K562 (cell line): Measurements from ENCODE around the gene PPP1R15A. TPM values are rescaled to one million over a fixed set of nuclear protein-coding genes. Genes with fewer than 3 reads are reported as not detected.
"Not testable (repeated sequence)": the region's sequence is repeated elsewhere in the genome, so short reads cannot be mapped to it uniquely, and the experiment has no call there.

Experiments used
- ATAC-seq: fragments of 200-7000 bp; cut with Tn5 transposase; 3 replicates; pipeline ENCODE4 v1.9.1; 2020; ENCODE audit warnings: moderate library complexity
- BruUV-seq: library from RNA; stranded (reverse); fragments of 400-500 nt; replicated peaks from 2 replicates; lab custom pipeline; 2021; lab: Mats Ljungman, UMichigan
- CTCF ChIA-PET: fragments of 300-600 bp; formaldehyde crosslinking; extraction: SDS; loops from one replicate; lab custom pipeline; 2021; ENCODE audit warnings: low intra/inter-chr PET ratio; lab: Yijun Ruan, JAX
- POLR2A ChIA-PET: fragments of 300-600, 350-650 bp; sonication (Branson Sonifier 250); formaldehyde crosslinking; extraction: SDS; loops from one replicate; lab custom pipeline; 2021; ENCODE audit warnings: antibody characterized with exemption, inconsistent platforms; lab: Yijun Ruan, JAX
- DNase-seq, 4 experiments: peaks; one replicate each; pipeline versions ENCODE4 v3.0.0 to v3.0.0-alpha.2; 2011 to 2018; ENCODE audit warnings: low spot score in 3 of 4, mixed read lengths in 3 of 4; ENCODE audit errors: extremely low read depth in 1 of 4
- FAIRE-seq: peaks from 2 replicates; lab custom pipeline; 2011; peaks lifted over from hg19 to GRCh38; lab: Jason Lieb, UNC
- H2AFZ ChIP-seq: 2 replicates; pipeline ENCODE4 v1.6.0; 2011; ENCODE audit warnings: low read depth, low read length, control low read depth, inconsistent platforms
- H3K27ac ChIP-seq: fragments of 200-600 bp; 3 replicates; pipeline ENCODE4 v1.8.0; 2011; ENCODE audit warnings: low read depth, mild to moderate bottlenecking, control low read depth, inconsistent platforms, low read length, moderate library complexity, mixed read lengths; ENCODE audit errors: extremely low read depth
- H3K27me3 ChIP-seq, 2 experiments: fragments of 300-600 bp in 1 of 2; 2 replicates in 1 of 2; 3 replicates in 1 of 2; pipeline versions ENCODE4 v1.6.0 to v1.8.0; 2011; ENCODE audit warnings: inconsistent platforms in 2 of 2, low read length in 2 of 2, mild to moderate bottlenecking in 1 of 2, mixed read lengths in 1 of 2, moderate library complexity in 1 of 2; ENCODE audit not compliant: control insufficient read depth in 2 of 2, insufficient read depth in 2 of 2
- H3K36me3 ChIP-seq: fragments of 300-600 bp; 3 replicates; pipeline ENCODE4 v1.8.0; 2011; ENCODE audit warnings: mild to moderate bottlenecking, low read length, inconsistent platforms; ENCODE audit not compliant: control insufficient read depth, insufficient read depth
- H3K4me1 ChIP-seq, 2 experiments: fragments of 200-600 bp in 1 of 2; replicated peaks in 1 of 2; 2 replicates in 1 of 2; 3 replicates in 1 of 2; pipeline versions ENCODE4 v1.5.1 to v1.8.0; 2011; ENCODE audit warnings: inconsistent platforms in 2 of 2, low read length in 2 of 2, mild to moderate bottlenecking in 1 of 2, mixed read lengths in 1 of 2, moderate library complexity in 1 of 2; ENCODE audit not compliant: control insufficient read depth in 2 of 2, insufficient read depth in 2 of 2
- H3K4me2 ChIP-seq: 2 replicates; pipeline ENCODE4 v1.6.1; 2011; ENCODE audit warnings: low read length, control low read depth, inconsistent platforms, mixed read lengths; ENCODE audit not compliant: insufficient read depth
- H3K4me3 ChIP-seq: fragments of 200-600 bp; sonication (generic), shearing (Covaris generic); 2 replicates; pipeline ENCODE4 v1.5.1; 2016; ENCODE audit warnings: control low read depth, inconsistent platforms
- H3K79me2 ChIP-seq: fragments of 200-600 bp; 3 replicates; pipeline ENCODE4 v1.8.0; 2011; ENCODE audit warnings: low read length, inconsistent platforms; ENCODE audit not compliant: control insufficient read depth, insufficient read depth
- H3K9ac ChIP-seq, 2 experiments: 2 replicates each; pipeline versions ENCODE4 v1.6.0 to v1.6.1; 2011; ENCODE audit warnings: low read depth in 2 of 2, low read length in 2 of 2, control low read depth in 1 of 2, inconsistent platforms in 1 of 2, mild to moderate bottlenecking in 1 of 2, mixed read lengths in 1 of 2; ENCODE audit not compliant: insufficient read depth in 1 of 2
- H3K9me1 ChIP-seq: one replicate; pipeline ENCODE4 v1.6.0; 2011; ENCODE audit warnings: inconsistent platforms, mild to moderate bottlenecking, low read length, moderate library complexity; ENCODE audit not compliant: control insufficient read depth, insufficient read depth
- H3K9me3 ChIP-seq: replicated peaks from 2 replicates; pipeline ENCODE4 v1.5.1; 2011; ENCODE audit warnings: low read depth, low read length, inconsistent platforms; ENCODE audit not compliant: control insufficient read depth, insufficient read depth
- H4K20me1 ChIP-seq: replicated peaks from 2 replicates; pipeline ENCODE4 v1.6.1; 2011; ENCODE audit warnings: low read length, inconsistent platforms, mixed read lengths; ENCODE audit not compliant: control insufficient read depth, insufficient read depth
- CBX3 ChIP-seq, 2 experiments: IDR thresholded peaks; 1 replicate in 1 of 2; 2 replicates in 1 of 2; pipeline ENCODE4 v1.6.1; 2012; ENCODE audit warnings: inconsistent platforms in 2 of 2, low read length in 2 of 2, borderline replicate concordance in 1 of 2, control low read depth in 1 of 2
- DPF2 ChIP-seq: fragments of 450-650 bp; IDR thresholded peaks from 2 replicates; pipeline ENCODE4 v1.6.1; 2016
- NCOA4 ChIP-seq: fragments of 450-650 bp; IDR thresholded peaks from 2 replicates; pipeline ENCODE4 v1.6.1; 2018; ENCODE audit warnings: mild to moderate bottlenecking; ENCODE audit not compliant: partially characterized antibody
- POLR2G ChIP-seq: fragments of 200-400 bp; formaldehyde crosslinking; IDR thresholded peaks from 2 replicates; pipeline ENCODE4 v1.6.1; 2017; ENCODE audit warnings: low read depth, mild to moderate bottlenecking, antibody characterized with exemption, low read length, moderate library complexity
- POLR3A ChIP-seq: IDR thresholded peaks from 2 replicates; pipeline ENCODE4 v1.6.1; 2011; ENCODE audit warnings: borderline replicate concordance, mild to moderate bottlenecking, moderate library complexity; ENCODE audit not compliant: insufficient read length, insufficient read depth; ENCODE audit errors: extremely low read depth
- RAD51 ChIP-seq: fragments of 450-650 bp; IDR thresholded peaks from 2 replicates; pipeline ENCODE4 v1.7.1; 2016; ENCODE audit warnings: low read depth, mild to moderate bottlenecking, borderline replicate concordance
- RBM22 ChIP-seq: fragments of 200-400 bp; formaldehyde crosslinking; IDR thresholded peaks from 2 replicates; pipeline ENCODE4 v1.6.1; 2018; ENCODE audit warnings: low read length, low read depth; ENCODE audit not compliant: poor library complexity, severe bottlenecking
- SNIP1 ChIP-seq: fragments of 450-650 bp; IDR thresholded peaks from 2 replicates; pipeline ENCODE4 v1.7.1; 2017; ENCODE audit warnings: low read depth, mild to moderate bottlenecking
- TAF15 ChIP-seq: fragments of 200-400 bp; formaldehyde crosslinking; IDR thresholded peaks from 2 replicates; pipeline ENCODE4 v1.6.1; 2017; ENCODE audit warnings: mild to moderate bottlenecking, low read depth, low read length, moderate library complexity
- ZNF24 ChIP-seq: fragments of 450-650 bp; IDR thresholded peaks from 2 replicates; pipeline ENCODE4 v1.6.1; 2016
- WGBS: fragments of 100-300 bp; shearing (Covaris generic); methylation state at CpG from one replicate; pipeline ENCODE4 v1.1.6; 2016; ENCODE audit warnings: low coverage, mixed read lengths; ENCODE audit not compliant: insufficient coverage; ENCODE audit errors: missing lambda C conversion rate; 5-methylcytosine and 5-hydroxymethylcytosine counted together
- in situ Hi-C: fragments of 300-500 bp; cut with MboI; formaldehyde crosslinking; loops from 4 replicates; pipeline ENCODE4 v1.15.0; 2018; ENCODE audit warnings: inconsistent platforms, mixed read lengths
- intact Hi-C: fragments of 100-400 bp; cut with micrococcal nuclease; formaldehyde crosslinking; loops from 2 replicates; pipeline ENCODE4 v1.14.2; 2022
- polyA plus RNA-seq, 8 experiments: library from polyadenylated mRNA; depleted of rRNA in 4 of 8; stranded (reverse) in 5 of 8; unstranded in 3 of 8; fragments of >200 nt; fragmentation: Nextera tagmentation in 2 of 8; fragmentation: Illumina TruSeq in 1 of 8; extraction: Ambion mirVana in 2 of 8; extraction: Trizol in 1 of 8; gene quantifications; 2 replicates each; pipeline versions ENCODE4 v1.2.1 to v1.2.3, GENCODE V29; 2011 to 2014; ENCODE audit warnings: inconsistent platforms in 1 of 8, missing spikeins in 1 of 8
- total RNA-seq, 7 experiments: library from RNA; depleted of rRNA in 6 of 7; stranded (reverse); fragments of >200 nt in 6 of 7; fragmentation: Illumina TruSeq in 2 of 7; extraction: Trizol in 2 of 7; gene quantifications; 2 replicates each; pipeline versions ENCODE4 v1.2.1 to v1.2.3, GENCODE V29; 2011 to 2021; ENCODE audit warnings: low replicate concordance in 1 of 7
- TF ChIP-seq, protein P1 (sequence below), 3 experiments: fragments of 200-800 bp in 1 of 3; sonication (Bioruptor generic) in 1 of 3; sonication (generic) in 1 of 3; formaldehyde crosslinking in 1 of 3; IDR thresholded peaks; 2 replicates each; pipeline versions ENCODE4 v1.6.1 to v1.8.0; 2016 to 2022; ENCODE audit warnings: mild to moderate bottlenecking in 2 of 3, missing compliant biosample characterization in 2 of 3, missing genetic modification characterization in 2 of 3, missing genetic modification reagents in 1 of 3
- TF ChIP-seq, protein P2 (sequence below): fragments of 250-450 bp; sonication (Bioruptor Pico); IDR thresholded peaks from 2 replicates; pipeline ENCODE4 v1.5.0; 2021

Gene PPP1R15A
- total and polyA plus RNA-seq, 9 of the 15 experiments (the other 6 are each of a cell fraction or from before 2014, with no cell fraction given): 0.42 to 73.7 (median 44.0) TPM

DNA sequence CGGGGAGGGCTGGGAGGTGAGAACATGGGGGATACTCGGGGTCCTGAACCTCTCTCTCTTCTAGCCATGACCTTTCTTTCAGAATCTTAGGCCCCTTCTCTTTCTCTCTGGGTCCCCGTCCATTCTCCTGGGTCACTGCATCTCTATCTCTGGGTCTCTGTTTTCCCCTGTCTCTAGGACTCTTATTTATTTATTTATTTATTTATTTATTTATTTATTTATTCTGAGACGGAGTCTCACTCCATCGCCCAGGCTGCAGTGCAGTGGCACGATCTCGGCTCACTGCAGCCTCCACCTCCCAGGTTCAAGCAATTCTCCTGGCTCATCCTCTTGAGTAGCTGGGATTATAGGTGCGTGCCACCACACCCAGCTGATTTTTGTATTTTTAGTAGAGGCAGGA is 47.0 kb downstream of the PPP1R15A start:
- H3K4me3 ChIP-seq, DNase-seq, H3K79me2 ChIP-seq, H3K9me1 ChIP-seq, CTCF ChIA-PET, ATAC-seq, H4K20me1 ChIP-seq, H2AFZ ChIP-seq, in situ Hi-C loops, intact Hi-C loops, BruUV-seq, H3K9me3 ChIP-seq, H3K27ac ChIP-seq, H3K27me3 ChIP-seq, FAIRE-seq: not testable (repeated sequence)
- POLR2A ChIA-PET: interaction anchor here (0.5 to 4.7 kb wide), 16 partner anchors 9 to 608 kb away, joined by 3 to 37 read pairs (median 6); partner anchors contain the start of genes DHDH, FTL, NUCB1 and PPP1R15A
- TF ChIP-seq DPF2: peak; percentile 1; the same call in 1 of the 2 replicates
- 0 out of 2 replicates have a peak, but pooled peaks have one; percentile 2 for TF ChIP-seq RAD51
- Histone ChIP-seq H3K9ac (0 out of 4 replicates have a peak overlapping the region, but pooled peaks of 1 of the 2 experiments have one; percentile 28), H3K4me2 (0 out of 2 replicates have a peak overlapping the region, but pooled peaks have one; percentile 10), H3K36me3 (peaks cover 77% of the 10 kb centered on the region; the same call in 2 of the 3 replicates), H3K4me1 (peaks cover 0 to 13% of the 10 kb centered on the region in 2 experiments; a peak in 3 of 5 replicates)
- 78% methylated on average over 8 of the region's 8 CpGs for WGBS

DNA sequence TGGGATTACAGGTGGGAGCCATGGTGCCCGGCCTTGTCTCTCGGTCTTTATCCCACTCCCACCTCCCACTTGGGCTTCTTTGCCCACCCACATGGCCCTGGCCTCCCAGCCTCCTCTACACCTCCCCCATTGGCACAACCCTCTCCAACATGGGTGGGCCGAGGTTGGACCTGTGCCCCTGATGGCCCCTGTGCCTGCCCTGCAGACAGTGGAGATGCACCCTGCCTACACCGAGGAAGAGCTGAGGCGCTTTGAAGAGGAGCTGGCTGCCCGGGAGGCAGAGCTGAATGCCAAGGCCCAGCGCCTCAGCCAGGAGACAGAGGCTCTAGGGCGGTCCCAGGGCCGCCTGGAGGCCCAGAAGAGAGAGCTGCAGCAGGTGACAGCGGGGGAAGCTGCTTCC is 48.7 kb downstream of the PPP1R15A start:
- H3K4me3 ChIP-seq: no peak overlapping the region
- WGBS: 78% methylated on average over 6 of the region's 10 CpGs
- no peak overlapping the region for H3K27ac ChIP-seq
- no TSS peak for BruUV-seq
- no peaks in the 10 kb centered on the region for H3K79me2 ChIP-seq
- no peak for DNase-seq
- ChIA-PET CTCF (no interaction called here), POLR2A (interaction anchor here (0.6 to 2.4 kb wide), 4 partner anchors 12 to 45 kb away, joined by 3 to 12 read pairs (median 6); partner anchors contain the start of gene DHDH)
- peaks cover 62% of the 10 kb centered on the region; the same call in 2 of the 3 replicates for H3K36me3 ChIP-seq
- no peaks in the 10 kb centered on the region for H3K9me1 ChIP-seq
- H3K4me2 ChIP-seq: no peak overlapping the region
- FAIRE-seq: no peak
- in situ Hi-C loops (no loop called here), intact Hi-C loops (no loop called here)
- H3K9ac ChIP-seq: peak overlapping the region in 1 of 2 experiments; percentile 66; a peak in 1 of 4 replicates
- no peak overlapping the region for H2AFZ ChIP-seq
- no peak for ATAC-seq
- no peaks in the 10 kb centered on the region for H3K9me3 ChIP-seq
- H3K27me3 ChIP-seq: no peaks in the 10 kb centered on the region
- no peaks in the 10 kb centered on the region for H4K20me1 ChIP-seq
- H3K4me1 ChIP-seq: peaks cover 0 to 13% of the 10 kb centered on the region in 2 experiments; a peak in 3 of 5 replicates
- TF ChIP-seq RBM22 (peak; percentile 39), CBX3 (IDR thresholded peaks at IDR 0.05; ENCODE audit: borderline replicate concordance in 1 of 2, low read length in 2 of 2) (no peak), TAF15 (no peak), ZNF24 (no peak), SNIP1 (no peak), POLR2G (peak; percentile 48), NCOA4 (no peak), POLR3A (no peak)
- TF ChIP-seq, protein P1, sequence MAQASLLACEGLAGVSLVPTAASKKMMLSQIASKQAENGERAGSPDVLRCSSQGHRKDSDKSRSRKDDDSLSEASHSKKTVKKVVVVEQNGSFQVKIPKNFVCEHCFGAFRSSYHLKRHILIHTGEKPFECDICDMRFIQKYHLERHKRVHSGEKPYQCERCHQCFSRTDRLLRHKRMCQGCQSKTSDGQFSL (CRISPR knock-in tag; IDR thresholded peaks at IDR 0.05): 0 out of 2 replicates have a peak, but pooled peaks have one; percentile 24
- TF ChIP-seq, protein P1 (tag; IDR thresholded peaks at IDR 0.05): no peak
- TF ChIP-seq, protein P2, sequence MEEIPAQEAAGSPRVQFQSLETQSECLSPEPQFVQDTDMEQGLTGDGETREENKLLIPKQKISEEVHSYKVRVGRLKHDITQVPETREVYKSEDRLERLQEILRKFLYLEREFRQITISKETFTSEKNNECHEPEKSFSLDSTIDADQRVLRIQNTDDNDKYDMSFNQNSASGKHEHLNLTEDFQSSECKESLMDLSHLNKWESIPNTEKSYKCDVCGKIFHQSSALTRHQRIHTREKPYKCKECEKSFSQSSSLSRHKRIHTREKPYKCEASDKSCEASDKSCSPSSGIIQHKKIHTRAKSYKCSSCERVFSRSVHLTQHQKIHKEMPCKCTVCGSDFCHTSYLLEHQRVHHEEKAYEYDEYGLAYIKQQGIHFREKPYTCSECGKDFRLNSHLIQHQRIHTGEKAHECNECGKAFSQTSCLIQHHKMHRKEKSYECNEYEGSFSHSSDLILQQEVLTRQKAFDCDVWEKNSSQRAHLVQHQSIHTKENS (CRISPR knock-in tag): no peak
